Stimulated activated CD8-positive, alpha-beta memory T cell treated with anti-CD3 and anti-CD28 coated beads, Interleukin-4, amount 100 ng/mL, for 1 hour (primary cell): ENCODE measurements around the gene VPS41.

ENCODE experiments used
- DNase-seq, 2 donors: peaks; one replicate each; pipeline ENCODE4 v3.0.0-alpha.2; 2020; ENCODE audit warnings: low read depth in 2 of 2, low spot score in 1 of 2

The VPS41 gene

DNA sequence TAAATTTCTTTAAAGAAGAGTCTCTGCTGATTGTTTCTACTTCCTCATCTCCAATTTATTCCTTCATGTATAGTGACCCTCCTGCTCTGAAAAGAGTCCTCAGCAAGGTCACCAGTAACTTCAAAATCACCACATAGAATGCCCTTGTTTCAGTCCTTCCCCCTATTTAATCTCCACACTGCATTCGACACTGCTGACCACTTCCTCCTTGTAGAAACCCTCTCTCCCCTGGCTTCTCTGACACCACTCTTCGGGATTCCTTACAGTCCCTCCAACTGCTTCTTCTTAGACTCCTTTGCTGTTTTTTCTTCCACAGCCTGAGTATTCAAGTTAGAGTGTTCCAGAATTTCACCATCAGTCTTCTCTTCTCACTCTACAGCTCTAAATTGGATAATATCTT, 89.5 kb downstream of the VPS41 start:
- no peak for DNase-seq

DNA sequence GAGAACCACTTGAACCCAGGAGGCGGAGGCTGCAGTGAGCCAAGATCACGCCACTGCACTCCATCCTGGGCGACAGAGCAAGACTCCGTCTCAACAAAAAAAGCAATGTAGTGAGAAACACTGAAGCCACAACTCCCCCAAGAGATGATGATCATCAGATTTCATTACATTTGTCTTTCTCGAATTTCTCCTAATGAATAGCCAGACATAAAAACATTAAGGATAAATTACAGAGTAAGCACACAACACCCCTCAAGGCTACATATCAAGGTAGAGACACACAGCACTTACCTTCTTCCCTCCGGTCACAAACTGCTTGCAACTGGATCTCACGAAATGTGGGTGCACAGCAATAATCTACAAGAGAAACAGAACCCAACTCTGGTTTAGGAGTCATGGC, 91.5 kb downstream of the VPS41 start:
- DNase-seq: no peak

DNA sequence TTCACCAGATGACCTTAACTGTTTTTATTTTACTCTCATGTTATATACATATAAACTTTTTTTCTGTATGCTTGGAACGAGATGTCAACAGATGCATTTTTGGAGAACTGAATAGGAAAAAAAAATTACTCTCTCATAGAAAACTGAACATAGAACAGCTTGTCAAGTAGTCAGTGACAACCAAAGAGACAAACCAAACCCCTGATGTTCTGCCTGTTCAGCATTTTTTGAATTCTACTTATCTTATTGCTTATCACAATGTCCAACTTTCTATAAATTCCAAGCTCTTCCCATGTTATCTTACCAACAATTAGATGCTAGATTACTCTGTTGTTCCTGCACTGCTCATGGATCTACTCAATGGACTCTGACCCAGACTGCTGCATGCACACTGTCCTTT, 95.2 kb downstream of the VPS41 start:
- DNase-seq: no peak

DNA sequence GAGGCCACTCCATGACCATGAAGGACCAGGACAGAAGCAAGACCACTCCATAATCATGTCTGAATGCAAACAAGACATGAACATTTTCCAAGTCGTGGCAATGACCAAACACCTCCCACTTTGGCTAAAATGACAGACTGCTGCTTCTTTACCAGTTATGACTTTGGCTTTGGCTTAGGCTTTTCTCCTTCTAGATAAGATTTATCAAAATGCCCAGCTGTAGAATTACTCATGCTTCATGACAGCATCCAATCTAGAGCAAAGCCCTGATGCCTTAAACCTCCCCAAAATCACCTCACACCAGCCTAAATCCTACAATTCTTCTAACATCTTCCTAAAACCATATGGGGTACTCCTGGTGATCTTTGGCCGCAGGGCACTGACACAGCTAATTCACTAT, 102.1 kb downstream of the VPS41 start:
- DNase-seq: no peak

DNA sequence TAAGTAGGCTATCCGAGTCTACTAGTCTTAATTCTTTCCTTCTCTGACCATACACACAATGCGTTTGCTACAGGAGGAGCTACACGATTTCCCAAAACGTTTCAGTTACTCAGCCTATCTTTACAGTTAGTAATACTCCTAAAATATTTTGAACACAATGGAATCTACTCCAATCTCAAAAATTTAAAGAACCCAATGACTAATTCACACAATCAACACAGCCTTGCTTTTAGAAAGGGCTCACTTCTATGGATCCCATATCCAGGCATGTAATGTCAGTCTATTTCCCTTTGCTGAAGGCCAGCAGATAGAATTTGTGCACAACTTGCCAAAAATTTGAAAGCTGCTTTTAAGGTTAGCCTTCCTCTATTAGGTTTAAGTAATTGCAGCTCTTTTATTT, 107.2 kb downstream of the VPS41 start:
- no peak for DNase-seq

DNA sequence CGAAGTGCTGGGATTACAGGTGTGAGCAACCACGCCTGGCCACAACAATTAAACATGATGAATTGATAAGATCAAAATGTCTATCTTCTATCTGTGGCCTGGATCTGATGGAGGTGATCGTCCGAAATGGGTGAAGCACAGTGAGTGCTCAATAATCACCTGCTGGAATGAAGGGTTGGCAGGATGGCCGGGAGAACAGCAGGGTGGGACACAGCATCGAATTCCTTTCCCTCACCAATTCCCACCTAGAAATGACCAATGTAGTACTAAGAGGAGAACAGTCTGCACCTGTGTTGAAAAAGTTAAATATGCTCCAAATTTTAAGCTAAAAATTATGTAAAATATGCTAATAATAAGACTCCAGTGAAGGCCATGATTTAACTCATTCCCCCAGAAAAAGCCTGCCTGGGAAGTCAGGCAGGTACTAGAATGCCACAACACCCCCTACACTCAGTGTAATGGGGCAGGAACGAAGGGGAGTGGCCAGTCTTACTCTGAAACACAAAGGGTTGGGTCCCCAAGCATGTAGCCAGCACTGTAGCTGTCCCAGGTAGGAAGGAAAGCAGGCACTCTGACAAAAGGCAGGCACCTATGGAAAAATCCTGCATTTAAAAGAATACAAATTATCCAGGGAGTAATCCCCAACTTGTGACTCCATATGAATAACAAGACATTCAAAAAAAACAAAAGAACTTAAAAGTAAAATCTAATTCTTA, 110.3 kb downstream of the VPS41 start:
- DNase-seq: no peak

DNA sequence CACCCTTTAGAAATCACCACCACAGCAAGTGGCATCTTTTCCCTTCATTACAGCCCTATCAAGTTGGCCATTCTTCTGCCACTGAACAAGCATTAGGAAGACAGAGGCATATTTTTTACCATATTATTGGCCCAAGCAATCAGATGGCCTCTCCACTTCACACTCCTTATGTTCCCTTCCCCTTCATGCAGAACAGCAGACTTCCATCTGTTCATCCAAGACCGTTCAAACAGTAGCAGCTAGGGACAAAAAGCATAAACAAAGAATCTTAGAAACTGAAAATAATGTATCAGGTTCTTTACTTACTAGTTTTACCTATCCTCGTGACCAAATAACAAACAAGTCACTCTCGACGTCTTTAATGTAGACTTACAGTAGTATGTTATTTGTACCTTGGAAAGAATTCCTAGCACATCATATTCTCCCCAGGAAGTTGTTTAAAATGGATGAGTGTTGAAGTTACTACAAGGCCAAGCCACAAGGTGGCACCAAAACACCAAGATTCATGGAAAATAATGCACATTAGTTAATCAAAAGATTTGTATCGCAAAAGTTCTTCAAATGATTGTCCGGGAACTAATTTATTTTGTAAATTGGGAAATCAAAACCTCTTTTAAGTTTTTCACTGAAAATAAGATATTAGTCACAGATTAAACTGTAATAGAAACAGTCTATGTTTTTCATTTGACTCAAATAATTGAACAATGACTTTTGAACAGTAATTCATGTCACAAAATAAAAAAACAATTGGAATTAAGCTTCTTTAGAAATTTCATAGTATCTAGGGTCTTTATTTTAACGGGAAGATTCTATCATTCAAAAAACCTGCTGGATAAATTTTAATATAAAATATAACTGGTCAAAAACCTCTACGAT, 112.1 kb downstream of the VPS41 start:
- peak in 1 of 2 donors; percentile 12 for DNase-seq

DNA sequence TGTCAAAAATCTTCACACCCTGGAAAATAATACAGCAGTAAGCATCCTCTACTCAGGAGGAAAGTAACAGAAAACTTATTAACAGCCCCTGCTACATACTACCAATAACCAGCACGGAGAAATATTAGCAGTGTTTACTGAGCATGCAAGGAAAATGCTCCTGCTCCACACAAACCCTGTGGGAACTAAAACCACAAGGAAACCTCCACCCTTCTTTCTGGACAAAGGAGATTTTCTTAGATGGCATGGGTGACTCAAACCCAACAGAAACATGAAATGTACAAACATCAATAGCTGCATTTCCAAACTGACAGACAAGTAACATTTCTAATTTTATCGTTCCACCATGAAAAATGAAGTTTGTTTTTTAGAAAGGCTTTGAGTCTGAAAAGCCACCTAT, 113.4 kb downstream of the VPS41 start:
- no peak for DNase-seq

DNA sequence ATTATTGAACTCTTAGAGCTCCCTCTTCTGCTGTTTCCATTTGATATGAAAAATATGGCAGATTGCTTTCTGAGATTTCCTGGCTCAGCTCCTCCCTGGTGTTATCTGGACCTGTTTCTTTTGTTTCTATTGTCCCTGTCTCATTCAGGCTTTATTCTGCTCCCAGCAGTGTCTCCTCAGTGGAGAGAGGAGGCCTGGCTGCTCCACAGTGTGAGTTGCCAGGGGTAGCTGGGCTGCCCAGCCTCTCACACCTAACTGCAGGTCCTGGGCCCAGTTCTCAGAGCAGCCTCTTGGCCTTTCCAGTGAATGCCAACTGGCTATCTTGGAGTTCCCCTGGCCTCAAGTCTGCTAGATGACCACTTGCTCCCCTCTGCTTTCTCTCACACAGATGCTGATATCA, 127.0 kb downstream of the VPS41 start:
- DNase-seq: no peak

DNA sequence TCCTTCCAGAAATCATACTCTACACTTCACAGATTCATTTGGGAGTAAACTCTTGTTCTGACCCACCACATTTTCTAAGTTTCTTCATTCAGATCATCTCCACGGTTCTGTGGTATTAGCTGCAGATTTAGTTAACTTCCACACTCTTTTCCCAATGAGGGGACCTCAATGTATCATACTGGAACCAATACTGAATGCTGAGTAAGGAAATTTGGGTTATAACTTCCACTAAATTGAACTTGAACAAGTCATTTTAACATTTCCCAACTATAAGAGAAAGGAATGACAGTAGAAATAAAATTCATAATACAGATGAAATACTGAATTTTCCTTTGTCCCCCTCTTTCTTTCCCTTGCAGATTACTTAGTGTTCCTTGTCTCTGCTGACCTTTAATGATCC, 131.4 kb downstream of the VPS41 start:
- no peak for DNase-seq

DNA sequence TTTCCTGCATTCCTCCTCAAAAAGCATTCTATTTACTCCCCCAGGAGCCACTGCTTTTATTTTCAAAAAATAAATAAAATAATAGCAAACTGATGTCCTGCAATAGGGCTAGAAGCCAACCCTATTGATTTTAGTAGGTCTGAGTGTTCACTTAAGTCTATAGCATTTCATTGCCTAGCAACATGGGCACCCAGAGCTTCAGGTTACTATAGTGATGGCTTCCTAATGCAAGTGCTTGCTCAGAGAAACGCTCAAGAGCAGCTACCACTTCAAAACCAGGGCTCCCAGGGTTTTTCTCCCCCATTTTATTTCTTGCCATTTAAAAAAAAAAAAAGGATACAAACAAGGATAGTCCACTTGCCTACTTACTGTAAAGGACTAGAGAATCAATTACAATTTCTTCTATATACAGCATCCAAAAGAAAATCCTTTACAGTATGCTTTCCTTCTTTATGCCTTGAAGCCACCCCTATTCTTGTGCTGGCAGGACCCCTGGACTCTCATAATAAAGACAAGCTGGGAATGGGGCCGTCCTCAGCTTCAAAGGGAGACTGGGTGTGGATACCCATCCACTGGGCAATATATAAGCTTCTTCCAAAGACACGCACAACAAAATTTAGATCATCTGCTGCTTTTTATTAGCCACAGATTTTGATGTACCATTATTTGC, 133.3 kb downstream of the VPS41 start:
- no peak for DNase-seq

DNA sequence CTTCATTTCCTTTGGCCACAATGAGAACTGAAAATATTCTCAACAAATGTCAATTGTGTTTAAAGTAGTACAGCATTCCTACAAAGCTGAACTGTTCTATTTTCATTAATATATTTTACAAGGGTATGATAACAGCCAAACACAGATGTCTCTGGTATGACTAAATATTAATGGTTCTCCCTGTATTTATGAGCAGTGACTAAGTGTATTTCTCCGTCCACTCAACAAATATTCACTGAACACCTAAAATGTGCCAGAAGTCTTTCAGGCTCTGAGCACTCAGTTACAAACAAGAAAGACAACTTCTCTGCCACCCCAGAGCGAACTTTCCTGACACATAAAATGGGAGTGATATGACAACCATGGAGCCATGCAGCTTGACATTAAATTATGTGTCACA, 135.6 kb downstream of the VPS41 start:
- no peak for DNase-seq

DNA sequence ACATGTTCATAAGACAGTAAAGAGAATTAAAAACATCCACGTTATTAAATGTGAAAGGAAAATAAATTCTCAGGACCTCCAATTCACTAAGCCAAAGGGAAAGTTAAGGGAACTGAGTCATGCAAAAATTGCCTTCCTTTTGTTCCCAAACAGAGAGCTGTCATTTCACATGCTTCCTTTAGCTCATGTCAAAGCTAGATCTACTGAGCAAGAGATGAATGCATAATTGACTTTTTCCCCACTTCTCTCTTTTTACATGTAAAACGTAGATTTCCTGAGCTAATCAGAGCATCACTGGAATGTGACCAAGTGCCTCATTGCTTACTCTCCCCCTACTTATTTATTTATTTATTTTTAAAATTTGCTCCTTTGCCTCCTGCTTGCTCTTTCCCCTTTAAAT, 148.8 kb downstream of the VPS41 start:
- no peak for DNase-seq

DNA sequence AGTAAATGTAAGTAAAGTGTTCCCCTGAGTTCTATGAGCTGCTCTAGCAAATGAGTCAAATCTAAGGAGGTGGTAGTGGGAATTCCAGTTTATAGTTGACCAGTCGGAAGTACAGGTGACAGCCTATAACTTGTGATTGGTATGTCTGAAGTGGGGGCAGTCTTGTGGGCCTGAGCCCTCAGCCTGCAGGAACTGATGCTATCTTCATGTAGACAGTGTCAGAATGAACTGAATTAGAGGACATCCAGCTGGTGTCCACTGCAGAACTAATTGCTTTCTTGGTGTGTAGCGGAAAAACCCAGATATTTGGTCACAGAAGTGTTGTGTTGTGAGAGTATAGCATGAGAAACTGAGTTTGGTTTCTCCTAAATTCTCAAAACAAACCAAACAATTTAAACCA, 150.0 kb downstream of the VPS41 start:
- no peak for DNase-seq

DNA sequence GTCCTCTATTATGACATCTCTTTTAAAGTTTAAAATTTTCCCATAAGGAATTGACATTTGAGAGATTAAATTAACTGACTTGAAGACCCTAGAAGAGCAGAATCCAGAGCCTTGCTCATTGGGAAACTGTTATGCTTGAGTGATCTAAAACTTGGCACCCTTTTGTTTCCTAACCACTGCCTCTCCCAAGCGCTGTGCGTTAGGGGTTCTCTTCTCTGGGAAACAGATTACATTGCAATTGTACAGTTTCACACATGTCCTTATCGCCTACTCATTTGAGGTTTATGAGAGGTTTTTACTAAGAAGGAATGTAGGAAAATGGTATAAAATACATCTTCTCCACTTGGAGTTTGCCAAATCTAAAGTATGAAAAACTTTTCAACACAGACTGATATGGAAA, 151.1 kb downstream of the VPS41 start:
- no peak for DNase-seq

DNA sequence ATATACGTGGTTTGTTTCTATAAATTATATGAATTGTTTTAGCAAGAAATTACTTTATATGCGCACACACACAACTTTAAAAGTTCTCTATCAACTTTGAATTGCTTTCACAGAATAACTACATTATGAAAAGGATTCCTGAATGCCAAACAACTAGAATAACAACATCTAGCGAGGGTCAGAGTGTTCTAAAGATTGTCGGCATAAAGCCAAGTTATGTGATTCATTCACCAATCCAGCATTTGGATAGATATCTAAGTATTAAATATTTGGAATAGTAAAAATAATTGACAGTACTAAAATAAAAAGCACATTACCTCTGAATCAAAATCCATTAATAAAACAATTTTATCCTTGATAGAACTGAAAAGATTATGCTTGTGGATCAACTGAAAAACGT, 152.5 kb downstream of the VPS41 start:
- DNase-seq: no peak

DNA sequence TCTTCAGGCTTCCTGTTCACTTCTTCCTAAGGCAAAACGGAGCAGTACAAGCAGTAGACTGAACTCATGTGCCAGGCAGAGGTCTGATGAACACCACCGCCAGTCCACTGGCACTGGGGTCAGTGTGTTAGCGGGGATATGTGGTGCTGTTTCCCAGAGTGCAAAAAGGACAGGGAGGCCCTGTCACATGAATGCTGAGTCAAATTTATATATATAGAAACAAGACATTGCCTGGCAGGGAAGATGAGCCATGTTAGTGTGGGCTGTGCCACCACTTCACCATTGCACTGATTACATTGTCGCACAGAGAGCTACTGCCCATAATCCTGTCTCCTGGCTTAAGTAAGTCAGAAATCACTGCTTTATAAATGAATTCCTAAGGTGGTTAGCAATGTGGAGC, 155.6 kb downstream of the VPS41 start:
- DNase-seq: no peak

DNA sequence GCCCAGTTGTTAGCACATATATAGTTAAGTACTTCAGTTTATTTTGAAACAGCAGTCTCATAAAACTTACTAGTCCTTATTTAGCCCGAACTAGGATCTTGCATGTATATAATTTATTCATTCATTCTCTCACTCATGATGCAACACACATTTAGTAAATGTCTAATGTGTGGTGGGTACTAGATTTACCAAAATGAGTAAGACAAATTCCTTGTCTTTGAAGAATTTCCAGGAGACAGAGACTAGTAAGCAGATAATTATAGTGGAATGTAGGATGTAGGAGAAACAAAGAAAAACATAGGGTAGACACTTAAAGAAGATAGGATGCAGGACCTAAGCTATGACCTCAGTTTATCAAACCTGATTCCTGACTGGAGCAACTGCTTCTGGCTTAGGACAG, 157.6 kb downstream of the VPS41 start:
- DNase-seq: no peak

DNA sequence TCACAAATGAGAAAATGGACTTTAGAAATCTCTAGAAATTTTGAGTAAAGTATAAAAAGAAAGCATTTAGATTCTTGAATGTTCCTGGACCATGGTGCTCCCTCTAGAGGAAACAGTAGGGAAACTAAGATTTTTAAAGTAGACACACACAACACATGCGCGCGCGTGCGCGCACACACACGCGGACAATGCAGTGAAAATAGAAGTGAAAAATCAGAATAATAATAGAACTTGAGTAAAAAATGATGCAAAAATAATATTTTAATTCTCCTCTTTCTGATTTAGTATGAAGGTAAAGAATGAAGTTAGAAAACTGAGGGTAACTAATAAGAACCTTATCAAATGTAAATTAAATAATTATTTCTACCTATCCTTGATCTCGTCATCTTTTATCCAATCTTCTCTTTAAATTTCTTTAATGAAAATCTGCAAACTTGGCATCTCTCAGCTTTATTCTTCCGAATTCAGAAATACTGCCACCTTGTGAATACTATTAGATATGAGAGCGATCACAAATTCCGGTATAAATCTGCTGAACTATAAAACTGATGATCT, 160.9 kb downstream of the VPS41 start:
- DNase-seq: no peak

DNA sequence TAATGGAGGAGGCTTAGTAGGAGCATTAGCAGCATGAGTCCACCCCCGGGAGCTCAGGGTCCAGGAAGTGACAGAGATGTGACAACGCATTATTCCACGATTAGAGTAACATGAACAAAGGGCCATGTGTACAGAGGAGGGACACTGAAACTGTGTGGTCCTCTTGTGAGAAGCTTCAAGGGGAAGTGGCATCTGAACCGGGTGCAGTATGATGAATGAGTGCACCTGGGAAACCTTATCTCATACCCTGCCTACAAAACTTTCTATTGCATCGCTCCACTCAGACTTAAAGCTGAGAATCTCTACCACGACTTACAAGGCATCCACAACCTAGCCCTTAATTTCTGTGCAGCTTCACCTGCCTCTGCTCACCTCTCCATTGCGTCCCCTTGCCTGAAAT, 162.6 kb downstream of the VPS41 start:
- DNase-seq: no peak

DNA sequence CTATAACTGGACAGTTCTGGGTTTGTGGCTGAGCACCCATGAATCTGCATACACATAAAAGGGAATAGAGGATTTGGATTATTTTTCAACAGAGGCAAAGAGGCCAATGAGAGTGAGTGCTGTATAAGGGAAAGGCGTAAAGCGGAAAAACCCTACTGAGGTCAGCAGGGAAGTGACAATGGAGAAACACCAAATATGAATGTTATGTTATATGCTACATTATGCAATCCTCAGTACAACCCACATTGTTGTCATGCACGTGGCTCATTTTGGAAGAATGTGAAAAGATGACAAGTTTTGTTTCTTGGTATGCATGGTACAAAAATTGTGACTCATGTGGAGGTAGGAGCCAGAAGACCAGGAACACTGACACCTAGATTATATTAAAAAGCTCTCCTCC, 164.2 kb downstream of the VPS41 start:
- no peak for DNase-seq

DNA sequence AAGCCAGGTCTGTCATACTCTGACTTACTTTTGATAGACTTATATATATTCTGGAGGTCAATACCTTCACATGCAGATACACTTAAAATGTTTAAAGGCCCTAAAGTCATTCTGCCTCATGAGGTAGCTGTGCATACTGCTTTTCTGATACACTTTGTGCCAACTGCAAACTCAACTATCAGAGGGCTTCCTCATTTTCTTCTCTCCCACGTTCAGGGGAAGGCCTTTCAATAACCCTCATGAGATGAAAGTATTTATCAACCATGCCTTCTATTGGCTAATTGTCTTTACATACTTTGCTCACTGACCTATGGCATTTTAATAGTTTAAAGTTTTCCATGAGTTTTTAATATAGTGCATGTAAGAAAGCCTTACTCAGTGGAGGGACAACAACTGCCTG, 165.1 kb downstream of the VPS41 start:
- DNase-seq: no peak
